BE2C (cell line): Measurements from ENCODE around the gene FOXK2.
"Not testable (repeated sequence)": the region's sequence is repeated elsewhere in the genome, so short reads cannot be mapped to it uniquely, and the experiment has no call there.

Source experiments
- DNase-seq: peaks from one replicate; pipeline ENCODE4 v3.0.0-alpha.2; 2020
- H3K27me3 ChIP-seq: fragments of 250-450 bp; sonication (Bioruptor Pico); 2 replicates; pipeline ENCODE4 v1.5.1; 2020; ENCODE audit warnings: mild to moderate bottlenecking
- H3K36me3 ChIP-seq: fragments of 250-450 bp; sonication (Bioruptor Pico); 2 replicates; pipeline ENCODE4 v1.5.1; 2020; ENCODE audit warnings: mild to moderate bottlenecking
- H3K4me1 ChIP-seq: fragments of 250-450 bp; sonication (Bioruptor Pico); 2 replicates; pipeline ENCODE4 v1.5.1; 2020
- H3K4me3 ChIP-seq: 2 replicates; pipeline ENCODE4 v1.5.1; 2011; ENCODE audit warnings: low read depth, low read length
- H3K9me3 ChIP-seq: fragments of 250-450 bp; sonication (Bioruptor Pico); 2 replicates; pipeline ENCODE4 v1.5.1; 2020
- TF ChIP-seq, protein P1 (sequence below): IDR thresholded peaks from 2 replicates; pipeline ENCODE4 v1.5.1; 2012; ENCODE audit warnings: mild to moderate bottlenecking, low read depth, low read length

FOXK2 gene

GRCh38 chr17:82552580-82552979, 33.0 kb downstream of the FOXK2 start:
- no peak overlapping the region for H3K4me3 ChIP-seq
- TF ChIP-seq, protein P1, sequence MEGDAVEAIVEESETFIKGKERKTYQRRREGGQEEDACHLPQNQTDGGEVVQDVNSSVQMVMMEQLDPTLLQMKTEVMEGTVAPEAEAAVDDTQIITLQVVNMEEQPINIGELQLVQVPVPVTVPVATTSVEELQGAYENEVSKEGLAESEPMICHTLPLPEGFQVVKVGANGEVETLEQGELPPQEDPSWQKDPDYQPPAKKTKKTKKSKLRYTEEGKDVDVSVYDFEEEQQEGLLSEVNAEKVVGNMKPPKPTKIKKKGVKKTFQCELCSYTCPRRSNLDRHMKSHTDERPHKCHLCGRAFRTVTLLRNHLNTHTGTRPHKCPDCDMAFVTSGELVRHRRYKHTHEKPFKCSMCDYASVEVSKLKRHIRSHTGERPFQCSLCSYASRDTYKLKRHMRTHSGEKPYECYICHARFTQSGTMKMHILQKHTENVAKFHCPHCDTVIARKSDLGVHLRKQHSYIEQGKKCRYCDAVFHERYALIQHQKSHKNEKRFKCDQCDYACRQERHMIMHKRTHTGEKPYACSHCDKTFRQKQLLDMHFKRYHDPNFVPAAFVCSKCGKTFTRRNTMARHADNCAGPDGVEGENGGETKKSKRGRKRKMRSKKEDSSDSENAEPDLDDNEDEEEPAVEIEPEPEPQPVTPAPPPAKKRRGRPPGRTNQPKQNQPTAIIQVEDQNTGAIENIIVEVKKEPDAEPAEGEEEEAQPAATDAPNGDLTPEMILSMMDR, result no peak

GRCh38 chr17:82553210-82553930, 33.8 kb downstream of the FOXK2 start:
- no peaks in the 10 kb centered on the region for H3K27me3 ChIP-seq
- TF ChIP-seq, protein P1, result no peak
- peaks cover 8% of the 10 kb centered on the region for H3K4me1 ChIP-seq
- H3K9me3 ChIP-seq, result no peaks in the 10 kb centered on the region
- DNase-seq, result no peak
- H3K4me3 ChIP-seq, result no peak overlapping the region
- H3K36me3 ChIP-seq, result peaks cover 3% of the 10 kb centered on the region; the same call in 1 of the 2 replicates

More at GRCh38 chr17:82552580-82552979, 33.0 kb downstream of the FOXK2 start:
- peaks cover 8% of the 10 kb centered on the region for H3K4me1 ChIP-seq
- DNase-seq, result no peak
- H3K9me3 ChIP-seq, result no peaks in the 10 kb centered on the region
- H3K27me3 ChIP-seq, result no peaks in the 10 kb centered on the region
- peaks cover 5% of the 10 kb centered on the region; the same call in 1 of the 2 replicates for H3K36me3 ChIP-seq

- not testable (repeated sequence) for H3K27me3 ChIP-seq, DNase-seq, H3K36me3 ChIP-seq, H3K9me3 ChIP-seq, H3K4me3 ChIP-seq
- H3K4me1 ChIP-seq, result peaks cover 11% of the 10 kb centered on the region
These were observed 38.0 kb downstream of the FOXK2 start for GRCh38 chr17:82557510-82557909.

DNA sequence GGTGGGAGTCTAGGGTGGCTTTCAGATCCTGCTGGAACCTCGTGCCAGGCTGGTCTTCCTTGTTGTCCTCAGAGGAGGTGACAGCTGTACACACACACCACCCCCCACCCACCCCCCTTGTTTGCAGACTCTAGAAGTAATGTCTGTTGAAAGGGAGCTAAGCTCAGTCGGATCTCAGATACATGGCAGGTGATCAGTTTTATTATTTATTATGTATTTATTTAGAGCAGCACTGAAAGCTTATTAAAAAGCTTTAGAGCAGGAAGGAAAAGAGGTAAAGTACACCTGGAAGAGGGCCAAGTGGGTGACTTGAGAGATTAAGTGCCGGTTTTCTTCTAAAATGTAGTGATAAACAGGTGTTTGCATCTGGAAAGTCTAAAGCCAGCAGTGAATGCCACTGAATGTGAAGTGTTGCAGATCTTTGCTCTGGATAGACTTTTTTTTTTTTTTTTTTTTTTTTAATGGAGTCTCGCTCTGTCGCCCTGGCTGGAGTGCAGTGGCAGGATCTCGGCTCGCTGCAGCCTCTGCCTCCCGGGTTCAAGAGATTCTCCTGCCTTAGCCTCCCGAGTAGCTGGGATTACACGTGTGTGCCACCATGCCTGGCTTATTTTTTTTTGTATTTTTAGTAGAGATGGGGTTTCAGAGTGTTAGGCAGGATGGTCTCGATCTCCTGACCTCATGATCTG, 40.2 kb downstream of the FOXK2 start:
- DNase-seq, result no peak
- H3K4me1 ChIP-seq, result peaks cover 9% of the 10 kb centered on the region
- no peak overlapping the region for H3K4me3 ChIP-seq
- H3K36me3 ChIP-seq, result peaks cover 15% of the 10 kb centered on the region
- H3K27me3 ChIP-seq, result no peaks in the 10 kb centered on the region
- TF ChIP-seq, protein P1, result no peak
- H3K9me3 ChIP-seq, result no peaks in the 10 kb centered on the region

DNA sequence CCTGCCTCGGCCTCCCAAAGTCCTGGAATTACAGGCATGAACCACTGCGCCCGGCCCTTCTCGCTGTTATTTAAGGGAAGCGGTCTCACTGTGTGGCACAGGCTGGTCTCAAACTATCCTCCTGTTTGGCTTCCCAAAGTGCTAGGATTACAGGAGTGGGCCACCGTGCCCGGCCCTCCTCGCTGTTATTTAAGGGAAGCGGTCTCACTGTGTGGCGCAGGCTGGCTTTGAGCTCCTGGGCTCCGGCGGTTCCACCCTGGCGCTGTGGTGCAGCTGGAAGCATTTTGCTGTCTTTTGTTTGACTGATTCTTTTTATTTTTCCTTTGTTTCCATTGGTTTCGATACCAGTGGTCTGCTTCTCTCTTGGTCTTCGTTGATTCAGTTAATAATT, 40.7 kb downstream of the FOXK2 start:
- TF ChIP-seq, protein P1, result no peak
- H3K4me1 ChIP-seq, result peaks cover 5% of the 10 kb centered on the region
- H3K9me3 ChIP-seq, result no peaks in the 10 kb centered on the region
- DNase-seq, result no peak
- H3K36me3 ChIP-seq, result peaks cover 20% of the 10 kb centered on the region
- H3K27me3 ChIP-seq, result no peaks in the 10 kb centered on the region
- H3K4me3 ChIP-seq, result no peak overlapping the region

DNA sequence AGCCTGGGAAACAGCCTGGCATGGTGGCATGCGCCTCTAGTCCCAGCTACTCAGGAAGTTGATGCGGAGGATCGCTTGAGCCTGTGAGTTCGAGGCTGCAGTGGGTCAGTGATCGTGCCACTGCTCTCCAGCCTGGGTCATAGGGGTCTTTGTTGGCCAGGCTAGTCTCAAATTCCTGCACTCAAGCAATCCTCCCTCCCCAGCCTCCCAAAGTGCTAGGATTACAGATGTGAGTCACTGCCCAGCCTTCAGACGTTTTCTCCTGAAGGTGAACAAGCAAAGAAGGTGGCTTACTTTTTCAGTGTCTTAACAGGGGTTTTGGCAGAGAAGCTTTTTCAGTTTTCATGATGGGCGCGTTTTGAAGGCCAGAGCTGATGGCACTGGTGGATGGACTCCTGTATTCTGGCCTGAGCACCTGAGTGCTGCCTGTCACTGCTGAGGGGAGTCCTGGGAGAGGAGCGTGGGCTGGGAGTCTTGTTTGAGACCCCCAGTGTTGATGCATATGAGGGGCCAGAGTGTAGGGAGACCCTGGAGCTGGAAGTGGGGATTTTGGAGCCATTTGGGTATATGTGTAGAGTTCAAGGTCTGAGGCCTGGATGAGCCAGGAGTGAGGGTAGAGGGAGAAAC, 41.4 kb downstream of the FOXK2 start:
- no peak for DNase-seq

More for the DNA sequence above, 41.4 kb downstream of the FOXK2 start:
- H3K27me3 ChIP-seq, result no peaks in the 10 kb centered on the region
- H3K9me3 ChIP-seq, result no peaks in the 10 kb centered on the region
- H3K4me3 ChIP-seq, result no peak overlapping the region
- peaks cover 25% of the 10 kb centered on the region for H3K36me3 ChIP-seq
- peaks cover 5% of the 10 kb centered on the region for H3K4me1 ChIP-seq
- TF ChIP-seq, protein P1, result no peak
